ENCODE data around the gene GAB2. TPM values are rescaled to one million over a fixed set of nuclear protein-coding genes. Genes with fewer than 3 reads are reported as not detected.

The GAB2 gene
- total RNA-seq, 1 experiment from 2014 or later, result 10.0 TPM

GRCh38 chr11:78426845-78427244 is 9.2 kb upstream of the GAB2 start:
- Histone ChIP-seq H3K4me3 (ENCODE audit: low read depth in 2 of 2, low read length in 2 of 2) (no peak overlapping the region), H3K36me3 (ENCODE audit: control insufficient read depth, insufficient read depth, low read length) (no peaks in the 10 kb centered on the region), H3K4me1 (ENCODE audit: control insufficient read depth, insufficient read depth, low read length) (no peaks in the 10 kb centered on the region), H3K27me3 (ENCODE audit: control insufficient read depth, insufficient read depth, low read length) (no peaks in the 10 kb centered on the region), H3K9me3 (ENCODE audit: control insufficient read depth, insufficient read depth, low read depth, low read length) (no peaks in the 10 kb centered on the region), H3K27ac (ENCODE audit: low read length) (no peak overlapping the region)
- in situ Hi-C loops (cut with HindIII; ENCODE audit: low pct_unique_long_range_greater_than_20kb, low sequenced_read_pairs) (no loop called here), intact Hi-C loops (cut with micrococcal nuclease; ENCODE audit: unreplicated experiment) (no loop called here)
- BruUV-seq (replicated peaks), result no TSS peak
- no peak for DNase-seq (ENCODE audit: low read depth, low spot score)
- TF ChIP-seq REST (IDR thresholded peaks at IDR 0.05; ENCODE audit: insufficient read depth in 1 of 2, low read depth in 2 of 2, low read length in 1 of 2) (no peak), CTCF (IDR thresholded peaks at IDR 0.05) (no peak; the same call in 1 of the 2 replicates), POLR2AphosphoS5 (IDR thresholded peaks at IDR 0.05; ENCODE audit: low read depth, low read length) (no peak), TCF7L2 (IDR thresholded peaks at IDR 0.05; ENCODE audit: low read depth, low read length) (no peak), SIN3A (IDR thresholded peaks at IDR 0.05; ENCODE audit: borderline replicate concordance, insufficient read depth, low read depth, low read length) (no peak)
- no peak for ATAC-seq
- POLR2A ChIA-PET, result no interaction called here
- CTCF ChIA-PET, result no interaction called here

GRCh38 chr11:78425399-78426070 is 7.9 kb upstream of the GAB2 start:
- in situ Hi-C loops (cut with HindIII; ENCODE audit: low pct_unique_long_range_greater_than_20kb, low sequenced_read_pairs), result no loop called here
- Histone ChIP-seq H3K9me3 (ENCODE audit: control insufficient read depth, insufficient read depth, low read depth, low read length) (no peaks in the 10 kb centered on the region), H3K27me3 (ENCODE audit: control insufficient read depth, insufficient read depth, low read length) (no peaks in the 10 kb centered on the region), H3K4me1 (ENCODE audit: control insufficient read depth, insufficient read depth, low read length) (peaks cover 2% of the 10 kb centered on the region), H3K36me3 (ENCODE audit: control insufficient read depth, insufficient read depth, low read length) (no peaks in the 10 kb centered on the region), H3K27ac (ENCODE audit: low read length) (no peak overlapping the region), H3K4me3 (ENCODE audit: low read depth in 2 of 2, low read length in 2 of 2) (no peak overlapping the region)
- ATAC-seq (no peak), DNase-seq (ENCODE audit: low read depth, low spot score) (no peak)
- no TSS peak for BruUV-seq (replicated peaks)
- TF ChIP-seq TCF7L2 (IDR thresholded peaks at IDR 0.05; ENCODE audit: low read depth, low read length), result no peak
- TF ChIP-seq POLR2AphosphoS5 (IDR thresholded peaks at IDR 0.05; ENCODE audit: low read depth, low read length), result no peak
- no peak for TF ChIP-seq REST (IDR thresholded peaks at IDR 0.05; ENCODE audit: insufficient read depth in 1 of 2, low read depth in 2 of 2, low read length in 1 of 2)
- TF ChIP-seq CTCF (IDR thresholded peaks at IDR 0.05), result no peak
- no peak for TF ChIP-seq SIN3A (IDR thresholded peaks at IDR 0.05; ENCODE audit: borderline replicate concordance, insufficient read depth, low read depth, low read length)
- POLR2A ChIA-PET, result no interaction called here
- intact Hi-C loops (cut with micrococcal nuclease; ENCODE audit: unreplicated experiment), result no loop called here
- CTCF ChIA-PET, result no interaction called here
